GM12878 (cell line): Measurements from ENCODE around the gene ANO8. TPM values are rescaled to one million over a fixed set of nuclear protein-coding genes. Genes with fewer than 3 reads are reported as not detected.

Source experiments
- ASH2L ChIP-seq: fragments of 300-600, 200-600 bp; sonication (generic); IDR thresholded peaks from 2 replicates; pipeline ENCODE4 v1.6.1; 2017; ENCODE audit warnings: low read depth, mild to moderate bottlenecking, borderline replicate concordance
- CHD2 ChIP-seq: IDR thresholded peaks from 2 replicates; pipeline ENCODE4 v1.6.1; 2011; ENCODE audit warnings: low read depth, low read length, improper control_type of control experiment, borderline replicate concordance
- CREM ChIP-seq: IDR thresholded peaks from 2 replicates; pipeline ENCODE4 v1.6.1; 2014; ENCODE audit warnings: antibody characterized with exemption, low read depth
- CUX1 ChIP-seq: IDR thresholded peaks from 2 replicates; pipeline ENCODE4 v1.6.1; 2012; ENCODE audit warnings: improper control_type of control experiment, low read depth, low read length; ENCODE audit not compliant: insufficient replicate concordance
- KLF5 ChIP-seq: fragments of 450-650 bp; IDR thresholded peaks from 2 replicates; pipeline ENCODE4 v1.6.1; 2014; ENCODE audit warnings: mild to moderate bottlenecking; ENCODE audit not compliant: partially characterized antibody
- MXI1 ChIP-seq: fragments of 150-350 bp; IDR thresholded peaks from 2 replicates; pipeline ENCODE4 v1.6.1; 2011; ENCODE audit warnings: low read depth, mild to moderate bottlenecking, inconsistent platforms, low read length, improper control_type of control experiment
- MYB ChIP-seq: fragments of 150-350 bp; IDR thresholded peaks from 2 replicates; pipeline ENCODE4 v1.6.1; 2014; ENCODE audit warnings: mild to moderate bottlenecking, low read depth, low read length, borderline replicate concordance
- NR2F1 ChIP-seq: fragments of 450-650 bp; conservative IDR thresholded peaks from 2 replicates; pipeline ENCODE4 v1.6.1; 2017; ENCODE audit warnings: mild to moderate bottlenecking
- PML ChIP-seq: IDR thresholded peaks from 2 replicates; pipeline ENCODE4 v1.6.1; 2012; ENCODE audit warnings: low read length, inconsistent platforms
- PRDM15 ChIP-seq: fragments of 450-650 bp; formaldehyde crosslinking; IDR thresholded peaks from 2 replicates; pipeline ENCODE4 v1.4.0; 2020; ENCODE audit warnings: mild to moderate bottlenecking, moderate library complexity
- RAD21 ChIP-seq: IDR thresholded peaks from 2 replicates; pipeline ENCODE4 v1.6.1; 2011; ENCODE audit warnings: mild to moderate bottlenecking, low read depth, low read length, moderate library complexity; ENCODE audit not compliant: insufficient read depth
- SIN3A ChIP-seq: IDR thresholded peaks from 2 replicates; pipeline ENCODE4 v1.6.1; 2012; ENCODE audit warnings: low read depth, low read length, improper control_type of control experiment
- SREBF1 ChIP-seq: IDR thresholded peaks from 2 replicates; pipeline ENCODE4 v1.6.1; 2012; ENCODE audit warnings: mild to moderate bottlenecking, low read length
- TARDBP ChIP-seq: IDR thresholded peaks from 2 replicates; pipeline ENCODE4 v1.6.1; 2016; ENCODE audit warnings: borderline replicate concordance
- ZNF207 ChIP-seq: fragments of 450-650 bp; IDR thresholded peaks from 2 replicates; pipeline ENCODE4 v1.6.1; 2014; ENCODE audit warnings: antibody characterized with exemption, mild to moderate bottlenecking, borderline replicate concordance
- ZNF687 ChIP-seq: fragments of 450-650 bp; IDR thresholded peaks from 2 replicates; pipeline ENCODE4 v1.6.1; 2017; ENCODE audit warnings: mild to moderate bottlenecking, moderate library complexity
- polyA plus RNA-seq, 11 experiments: library from polyadenylated mRNA; depleted of rRNA in 4 of 11; unstranded in 6 of 11; stranded (reverse) in 5 of 11; fragments of >200 nt; fragmentation: Nextera tagmentation in 4 of 11; fragmentation: Illumina TruSeq in 1 of 11; extraction: Ambion mirVana in 4 of 11; extraction: Trizol in 1 of 11; gene quantifications; 1 replicate in 1 of 11; 2 replicates in 10 of 11; pipeline versions ENCODE4 v1.2.1 to v1.2.3, GENCODE V29; 2011 to 2016; ENCODE audit warnings: inconsistent platforms in 2 of 11, missing spikeins in 2 of 11, low read depth in 1 of 11
- total RNA-seq, 4 experiments: library from RNA; depleted of rRNA in 3 of 4; stranded (reverse); fragments of >200 nt in 3 of 4; fragmentation: Illumina TruSeq in 1 of 4; extraction: Trizol in 1 of 4; gene quantifications; 2 replicates each; pipeline versions ENCODE4 v1.2.1 to v1.2.3, GENCODE V29; 2013 to 2021

ANO8 gene
- total and polyA plus RNA-seq, 10 of the 15 experiments (the other 5 are each of a cell fraction or from before 2014, with no cell fraction given), result 0.04 to 6.7 (median 1.1) TPM

GRCh38 chr19:17305517-17306284, 29.0 kb downstream of the ANO8 start, which contains the start of gene MRPL34 (continued):
- TF ChIP-seq PRDM15 (CRISPR knock-in tag), result no peak
- TF ChIP-seq CUX1, result peak; percentile 43
- no peak for TF ChIP-seq PML
- peak; percentile 89 for TF ChIP-seq NR2F1
- TF ChIP-seq MYB, result peak; percentile 59; the same call in 1 of the 2 replicates
- TF ChIP-seq SREBF1, result 0 out of 2 replicates have a peak, but pooled peaks have one; percentile 19
- TF ChIP-seq CHD2, result no peak
- 0 out of 2 replicates have a peak, but pooled peaks have one; percentile 37 for TF ChIP-seq ASH2L
- TF ChIP-seq MXI1, result peak; percentile 52
- TF ChIP-seq ZNF207, result 0 out of 2 replicates have a peak, but pooled peaks have one; percentile 65
- no peak for TF ChIP-seq TARDBP
- TF ChIP-seq ZNF687, result peak; percentile 66
- peak; percentile 36; the same call in 1 of the 2 replicates for TF ChIP-seq RAD21
- TF ChIP-seq SIN3A, result peak; percentile 76
- TF ChIP-seq KLF5, result peak; percentile 15
- TF ChIP-seq CREM, result peak; percentile 12; the same call in 1 of the 2 replicates
